Activated naive CD4-positive, alpha-beta T cell treated with Interleukin-2 at 50 U/mL for 16 hours (primary cell): ENCODE data around the gene RAB37.
A peak's percentile ranks its signal among the peaks of the same experiment; 100 is the strongest.

ENCODE experiments used
- DNase-seq: peaks from one replicate; pipeline ENCODE4 v3.0.0-alpha.2; 2020

The RAB37 gene

GRCh38 chr17:74764751-74765286, 27.8 kb downstream of the RAB37 start:
- DNase-seq: no peak

- no peak for DNase-seq
Measured at GRCh38 chr17:74766413-74766812, 29.4 kb downstream of the RAB37 start.

DNA sequence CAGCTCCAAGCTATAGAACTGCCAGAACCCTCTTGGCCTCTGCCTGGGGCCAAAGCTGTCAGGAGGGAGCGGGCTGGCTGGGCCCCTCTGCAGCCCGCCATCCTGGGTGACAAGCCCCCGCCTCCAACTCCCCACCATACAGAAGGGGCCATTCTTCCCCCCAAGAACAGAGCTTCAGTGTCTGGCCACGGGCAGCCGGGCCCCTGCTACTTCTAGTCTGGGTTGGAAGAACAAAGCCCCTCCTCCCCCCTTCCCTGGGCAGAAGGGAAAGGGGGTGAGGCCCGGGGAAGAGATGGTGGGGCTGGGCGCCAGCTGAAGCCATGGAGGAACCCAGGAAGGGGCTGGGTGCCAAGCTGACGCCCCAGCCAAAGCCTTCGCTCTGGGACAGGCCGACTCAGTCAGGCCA, 30.1 kb downstream of the RAB37 start:
- DNase-seq: no peak

GRCh38 chr17:74768069-74768762, 31.2 kb downstream of the RAB37 start:
- DNase-seq: no peak

- DNase-seq: no peak
Measured at GRCh38 chr17:74768763-74769114, 31.7 kb downstream of the RAB37 start.

- no peak for DNase-seq
Measured at GRCh38 chr17:74769266-74769855, 32.3 kb downstream of the RAB37 start.

DNA sequence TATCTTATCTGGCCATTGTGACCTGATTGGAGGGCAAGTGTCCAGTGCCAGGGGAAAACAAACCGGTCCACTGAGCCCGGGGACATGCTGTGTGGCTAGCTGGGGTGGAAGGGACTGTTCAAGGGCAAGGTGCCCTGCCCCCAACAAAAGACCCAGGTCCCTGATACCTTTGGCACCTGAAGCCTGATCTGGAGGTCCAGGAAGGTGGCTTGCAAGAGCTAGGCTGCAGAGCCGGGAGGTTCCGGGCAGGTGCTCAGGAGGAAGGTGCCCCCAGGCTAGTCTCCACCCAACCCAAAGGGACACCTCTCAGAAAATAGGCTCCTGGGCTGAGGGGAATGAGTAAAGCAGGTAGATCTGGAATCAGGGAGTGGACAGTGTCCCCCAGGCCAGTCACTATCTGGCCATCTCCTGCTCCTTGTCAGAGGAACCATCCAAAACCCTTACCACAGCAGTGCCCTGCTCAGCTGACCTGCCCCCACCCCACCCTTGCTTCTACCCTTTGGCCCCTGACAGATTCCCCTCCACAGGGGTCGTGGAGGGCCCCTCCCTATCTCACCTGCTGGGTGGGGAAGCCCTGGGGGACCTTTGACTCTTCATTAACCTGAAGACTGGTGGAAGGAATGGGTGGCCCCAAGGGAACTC, 32.9 kb downstream of the RAB37 start:
- DNase-seq: no peak

- DNase-seq: peak; percentile 78
Measured at GRCh38 chr17:74770498-74771318, 33.7 kb downstream of the RAB37 start.

DNA sequence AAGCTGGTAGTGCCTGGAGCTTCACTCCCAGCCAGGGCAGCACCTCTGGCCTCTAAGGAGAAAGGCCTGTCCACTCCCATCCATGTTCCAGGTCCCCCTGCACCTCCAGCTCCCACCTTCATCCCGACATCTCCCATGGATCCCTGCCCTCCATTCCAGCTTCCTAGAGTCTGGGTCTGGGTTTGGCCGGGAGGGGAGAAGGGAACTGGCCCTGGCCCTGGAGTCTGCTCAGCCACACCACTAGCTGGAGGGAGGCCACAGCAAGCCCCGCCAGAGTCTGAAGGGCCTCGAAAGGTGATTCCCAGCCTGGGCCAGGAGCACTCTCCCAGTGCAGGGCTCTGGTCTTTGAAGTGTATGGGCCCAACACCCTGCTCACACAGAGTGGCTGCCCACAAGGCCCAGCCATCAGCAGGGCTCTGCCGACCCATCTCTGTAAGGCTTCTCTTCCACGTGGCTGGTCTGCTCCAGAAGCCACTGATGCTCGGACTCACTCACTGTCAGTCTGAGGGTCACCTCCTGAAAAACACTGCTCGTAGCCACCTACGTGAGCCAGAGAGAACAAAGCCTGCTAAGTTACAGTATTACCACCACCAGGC, 34.4 kb downstream of the RAB37 start:
- no peak for DNase-seq

DNA sequence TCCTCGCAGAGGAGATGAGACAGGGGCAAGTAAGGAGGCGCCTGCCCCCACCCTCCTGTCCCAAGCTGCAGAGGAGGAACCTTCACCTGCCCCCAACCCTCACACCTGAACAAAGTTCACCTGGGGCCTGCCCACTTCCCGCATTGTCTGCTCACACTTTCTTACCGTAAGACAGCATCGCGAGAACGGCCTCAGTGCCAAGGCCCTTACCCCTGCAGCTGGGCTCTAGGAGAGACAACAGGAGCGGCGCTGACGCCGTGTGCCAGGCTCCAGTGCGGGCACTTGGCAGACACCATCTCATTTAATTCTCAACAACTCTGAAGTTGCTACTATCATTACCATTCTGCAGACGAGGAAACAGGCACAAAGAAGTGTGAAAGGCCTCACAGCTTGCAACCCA, 35.0 kb downstream of the RAB37 start:
- DNase-seq: no peak

DNA sequence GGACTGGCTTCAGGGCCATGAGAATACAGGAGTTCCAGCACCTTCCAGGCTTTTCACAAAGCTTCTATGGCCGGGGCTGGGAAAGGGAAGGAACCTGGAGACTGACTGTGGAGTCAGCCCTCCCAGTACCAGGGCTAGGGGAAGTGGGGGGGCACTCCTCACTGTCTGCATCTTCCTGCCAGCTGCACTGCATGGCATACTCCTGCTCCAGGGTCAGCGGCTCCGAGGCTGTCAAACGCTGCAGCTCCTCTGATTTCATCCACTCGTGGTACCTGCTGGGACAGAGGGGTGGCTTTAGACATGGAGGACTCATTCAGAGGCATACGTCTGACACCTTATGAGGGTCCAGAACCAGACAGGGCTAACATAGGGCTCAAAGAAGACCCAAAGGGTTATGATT, 36.4 kb downstream of the RAB37 start:
- DNase-seq: no peak

DNA sequence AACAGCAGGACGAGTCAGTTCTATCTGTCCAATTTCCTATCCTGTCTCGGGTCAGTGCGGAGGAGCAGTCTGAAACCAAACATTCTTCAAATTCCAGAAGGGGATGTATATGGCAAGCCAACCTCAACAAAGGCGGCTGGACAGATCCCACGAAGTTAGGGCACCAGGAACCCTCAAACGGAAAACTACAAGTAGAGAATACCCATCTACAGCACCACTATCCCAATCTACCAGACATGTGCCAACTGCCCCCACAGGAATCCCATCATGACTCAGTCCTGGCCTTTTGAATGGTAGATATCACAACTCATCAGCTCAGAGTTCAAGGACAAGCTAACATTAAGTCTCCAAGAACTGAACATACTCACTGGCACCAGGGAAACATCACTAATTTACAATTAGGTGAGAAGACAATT, 36.8 kb downstream of the RAB37 start:
- no peak for DNase-seq

DNA sequence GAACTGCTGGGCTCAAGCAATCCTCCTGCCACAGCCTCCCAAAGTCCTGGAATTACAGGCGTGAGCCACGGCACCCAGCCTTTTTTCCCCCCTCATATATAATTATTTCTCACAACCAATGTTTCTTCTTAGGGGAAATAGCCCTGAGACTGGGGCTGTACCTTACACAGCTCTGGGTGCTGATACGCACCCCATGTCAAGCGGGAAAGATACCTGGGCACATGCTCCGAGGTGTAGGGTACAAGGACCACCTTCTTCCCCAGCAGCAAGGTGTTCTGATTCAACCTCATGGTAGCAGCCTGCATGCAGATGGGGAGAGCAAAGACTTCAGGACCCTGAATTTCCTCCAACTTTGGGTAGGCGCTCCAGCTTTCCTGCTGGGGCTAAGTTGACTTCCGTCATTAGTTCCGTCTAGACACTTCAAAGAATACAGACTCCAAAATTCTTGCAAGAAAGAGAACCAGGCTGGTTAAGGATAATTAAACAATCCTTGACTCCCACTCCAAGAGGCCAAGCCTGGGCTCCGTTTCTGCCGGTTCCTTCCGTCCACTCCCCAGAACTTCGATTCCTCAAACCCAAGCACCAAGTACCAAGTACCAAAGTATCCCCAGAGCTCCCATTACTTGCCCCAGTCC, 38.5 kb downstream of the RAB37 start:
- no peak for DNase-seq

- DNase-seq: peak; percentile 99
Measured at GRCh38 chr17:74776044-74776962, 39.2 kb downstream of the RAB37 start, which contains the start of gene NAT9. Gene NAT9 (minus strand): TSS chr17:74776345. CDS start chr17:74775698, 647 bp downstream.

GRCh38 chr17:74776990-74777389, 39.9 kb downstream of the RAB37 start:
- no peak for DNase-seq

DNA sequence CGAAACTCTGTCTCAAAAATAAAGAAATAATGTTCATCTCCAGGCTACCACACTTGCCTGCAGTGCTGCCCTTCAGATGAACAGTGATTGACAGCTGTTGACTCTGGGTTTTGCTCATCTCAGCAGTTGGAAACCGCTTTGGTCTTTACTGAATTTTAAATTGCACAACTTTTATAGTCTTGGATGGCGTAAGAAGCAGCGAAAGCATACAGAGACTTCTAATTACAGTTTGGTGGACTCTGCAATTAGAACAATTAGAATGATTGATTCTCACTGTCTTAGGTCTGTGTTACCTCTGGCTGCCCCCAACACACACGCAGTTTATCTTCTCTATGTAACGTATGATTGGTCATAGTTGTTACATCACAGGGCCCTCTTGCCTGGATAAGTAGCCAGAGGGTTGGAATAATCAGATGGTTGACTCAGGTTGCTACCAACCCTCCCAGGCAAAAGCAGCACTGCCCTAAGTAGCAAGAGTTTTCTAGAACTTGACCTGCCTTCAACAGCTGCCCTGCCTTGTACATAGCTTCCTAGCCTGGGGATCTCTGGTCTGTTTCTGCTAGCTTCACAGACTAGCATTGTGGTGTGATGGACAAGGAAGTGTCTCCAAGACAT, 41.0 kb downstream of the RAB37 start:
- no peak for DNase-seq

DNA sequence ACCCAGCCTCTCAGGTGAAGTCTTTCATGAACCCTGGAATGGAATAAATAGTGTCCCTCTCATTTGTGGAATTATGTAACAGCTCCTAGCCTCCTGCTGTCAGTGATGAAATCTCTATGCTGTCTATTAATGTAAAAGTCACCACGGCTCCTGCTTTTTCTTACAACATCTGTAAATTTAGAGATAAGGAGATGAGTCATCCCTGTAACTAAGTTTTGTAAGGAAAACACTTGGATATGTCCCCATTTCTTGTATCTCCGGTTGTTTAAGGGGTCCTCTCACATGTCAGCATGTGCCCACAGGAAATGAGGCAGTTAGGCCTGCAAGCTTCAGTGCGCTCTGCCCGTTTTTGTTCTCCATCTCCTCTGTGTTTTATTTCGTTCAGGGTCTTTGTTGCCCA, 41.9 kb downstream of the RAB37 start:
- DNase-seq: no peak

DNA sequence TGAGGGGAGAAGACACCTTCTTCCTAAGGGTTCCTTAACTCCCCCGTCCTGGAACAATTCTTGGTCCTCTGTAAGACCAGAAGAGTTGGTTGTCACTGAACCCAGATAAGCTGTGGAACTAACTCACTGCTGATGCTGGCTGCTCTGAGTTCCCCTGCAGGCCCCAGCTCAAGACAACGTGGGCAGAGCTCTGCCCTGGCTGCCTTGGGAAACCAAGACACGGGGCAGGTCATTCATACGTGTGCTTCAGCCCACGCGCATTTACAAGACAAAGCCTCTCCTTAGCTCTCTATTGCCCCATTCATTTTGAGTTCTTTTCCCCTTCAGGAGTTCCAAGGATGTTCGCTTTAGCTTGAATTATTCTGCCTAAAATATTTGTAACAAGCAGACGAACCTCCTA, 42.4 kb downstream of the RAB37 start:
- DNase-seq: peak; percentile 26

DNA sequence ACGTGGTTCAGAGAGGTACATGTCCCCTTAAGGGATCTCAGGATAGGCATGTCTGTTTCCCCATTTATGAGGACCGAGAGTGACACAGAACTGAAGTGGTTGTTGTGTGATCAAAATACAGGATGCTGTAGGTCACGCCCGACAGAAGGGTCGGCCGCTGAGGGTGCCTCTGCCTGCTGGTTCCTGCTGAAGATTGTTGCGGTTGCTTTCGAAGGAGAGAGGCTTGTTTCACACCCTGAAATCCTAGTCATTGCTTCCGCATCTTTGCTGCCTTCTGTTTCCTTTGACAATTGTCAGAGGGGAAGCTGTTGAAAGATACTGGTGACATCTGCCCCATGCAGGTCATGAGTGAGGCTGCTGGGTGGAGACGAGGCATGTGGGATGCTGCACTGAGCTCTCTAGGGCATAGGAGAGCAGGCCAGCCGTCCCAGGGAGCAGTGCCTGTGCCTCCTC, 42.9 kb downstream of the RAB37 start:
- peak; percentile 66 for DNase-seq

- peak; percentile 19 for DNase-seq
Measured at GRCh38 chr17:74780443-74781238, 43.6 kb downstream of the RAB37 start.
